Osteocyte (in vitro differentiated cells): ENCODE measurements around the gene PPIP5K1. TPM values are rescaled to one million over a fixed set of nuclear protein-coding genes. Genes with fewer than 3 reads are reported as not detected.
A peak's percentile ranks its signal among the peaks of the same experiment; 100 is the strongest.

Source experiments
- DNase-seq: peaks from one replicate; pipeline ENCODE4 v3.0.0; 2021; ENCODE audit warnings: mixed read lengths; ENCODE audit not compliant: unreplicated experiment; ENCODE audit errors: extremely low spot score
- H3K27ac Mint-ChIP-seq: one replicate; pipeline ENCODE4 v1.8.0; 2021; ENCODE audit warnings: mild to moderate bottlenecking, mixed read lengths; ENCODE audit not compliant: unreplicated experiment
- H3K27me3 Mint-ChIP-seq: one replicate; pipeline ENCODE4 v1.8.0; 2021; ENCODE audit warnings: mixed read lengths; ENCODE audit not compliant: unreplicated experiment
- H3K36me3 Mint-ChIP-seq: one replicate; pipeline ENCODE4 v1.8.0; 2021; ENCODE audit warnings: mixed read lengths; ENCODE audit not compliant: unreplicated experiment
- H3K4me1 Mint-ChIP-seq: one replicate; pipeline ENCODE4 v1.8.0; 2021; ENCODE audit warnings: mixed read lengths; ENCODE audit not compliant: unreplicated experiment
- H3K4me3 Mint-ChIP-seq: one replicate; pipeline ENCODE4 v1.8.0; 2021; ENCODE audit warnings: mild to moderate bottlenecking, moderate library complexity, mixed read lengths; ENCODE audit not compliant: unreplicated experiment
- H3K9me3 Mint-ChIP-seq: one replicate; pipeline ENCODE4 v1.8.0; 2021; ENCODE audit warnings: mixed read lengths; ENCODE audit not compliant: unreplicated experiment
- total RNA-seq: library from RNA; stranded (reverse); gene quantifications from 2 replicates; pipeline ENCODE4 v1.2.1, GENCODE V29; 2021
- TF ChIP-seq, protein P1 (sequence below): fragments of 200-600 bp; sonication (generic); IDR thresholded peaks from 2 replicates; pipeline ENCODE4 v1.5.0; 2021; ENCODE audit warnings: antibody characterized with exemption, mild to moderate bottlenecking, moderate library complexity

PPIP5K1 gene
- total RNA-seq, 1 donor from 2014 or later, result 34.5 TPM

GRCh38 chr15:43526261-43526930 lies 63.6 kb downstream of the PPIP5K1 start:
- Mint-ChIP-seq H3K27ac (no peak overlapping the region), H3K4me3 (no peak overlapping the region), H3K27me3 (no peaks in the 10 kb centered on the region), H3K36me3 (peaks cover 36% of the 10 kb centered on the region), H3K4me1 (peaks cover 4% of the 10 kb centered on the region), H3K9me3 (peaks cover 6% of the 10 kb centered on the region)
- DNase-seq, result no peak
- TF ChIP-seq, protein P1, sequence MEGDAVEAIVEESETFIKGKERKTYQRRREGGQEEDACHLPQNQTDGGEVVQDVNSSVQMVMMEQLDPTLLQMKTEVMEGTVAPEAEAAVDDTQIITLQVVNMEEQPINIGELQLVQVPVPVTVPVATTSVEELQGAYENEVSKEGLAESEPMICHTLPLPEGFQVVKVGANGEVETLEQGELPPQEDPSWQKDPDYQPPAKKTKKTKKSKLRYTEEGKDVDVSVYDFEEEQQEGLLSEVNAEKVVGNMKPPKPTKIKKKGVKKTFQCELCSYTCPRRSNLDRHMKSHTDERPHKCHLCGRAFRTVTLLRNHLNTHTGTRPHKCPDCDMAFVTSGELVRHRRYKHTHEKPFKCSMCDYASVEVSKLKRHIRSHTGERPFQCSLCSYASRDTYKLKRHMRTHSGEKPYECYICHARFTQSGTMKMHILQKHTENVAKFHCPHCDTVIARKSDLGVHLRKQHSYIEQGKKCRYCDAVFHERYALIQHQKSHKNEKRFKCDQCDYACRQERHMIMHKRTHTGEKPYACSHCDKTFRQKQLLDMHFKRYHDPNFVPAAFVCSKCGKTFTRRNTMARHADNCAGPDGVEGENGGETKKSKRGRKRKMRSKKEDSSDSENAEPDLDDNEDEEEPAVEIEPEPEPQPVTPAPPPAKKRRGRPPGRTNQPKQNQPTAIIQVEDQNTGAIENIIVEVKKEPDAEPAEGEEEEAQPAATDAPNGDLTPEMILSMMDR, result no peak

DNA sequence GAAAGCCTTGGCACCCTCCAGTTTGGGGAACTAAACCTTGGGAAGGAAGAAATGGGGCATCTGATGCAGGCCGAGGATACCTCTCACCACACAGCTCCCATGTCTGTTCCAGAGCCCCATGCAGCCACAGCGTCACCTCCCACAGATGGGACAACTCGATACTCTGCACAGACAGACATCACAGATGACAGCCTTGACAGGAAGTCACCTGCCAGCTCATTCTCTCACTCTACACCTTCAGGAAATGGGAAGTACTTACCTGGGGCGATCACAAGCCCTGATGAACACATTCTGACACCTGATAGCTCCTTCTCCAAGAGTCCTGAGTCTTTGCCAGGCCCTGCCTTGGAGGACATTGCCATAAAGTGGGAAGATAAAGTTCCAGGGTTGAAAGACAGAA lies 64.9 kb downstream of the PPIP5K1 start:
- no peak for DNase-seq
- H3K27me3 Mint-ChIP-seq, result no peaks in the 10 kb centered on the region
- no peaks in the 10 kb centered on the region for H3K4me1 Mint-ChIP-seq
- H3K36me3 Mint-ChIP-seq, result peaks cover 45% of the 10 kb centered on the region
- H3K4me3 Mint-ChIP-seq, result no peak overlapping the region
- TF ChIP-seq, protein P1, result no peak
- no peak overlapping the region for H3K27ac Mint-ChIP-seq
- peaks cover 6% of the 10 kb centered on the region for H3K9me3 Mint-ChIP-seq

- Mint-ChIP-seq H3K27me3 (no peaks in the 10 kb centered on the region), H3K27ac (no peak overlapping the region), H3K9me3 (peaks cover 6% of the 10 kb centered on the region), H3K4me3 (no peak overlapping the region), H3K36me3 (peaks cover 48% of the 10 kb centered on the region), H3K4me1 (peaks cover 2% of the 10 kb centered on the region)
- TF ChIP-seq, protein P1, result no peak
- DNase-seq, result no peak
Observed at GRCh38 chr15:43524254-43524845, 65.7 kb downstream of the PPIP5K1 start.

- peaks cover 48% of the 10 kb centered on the region for H3K36me3 Mint-ChIP-seq
- no peak overlapping the region for H3K27ac Mint-ChIP-seq
- H3K4me1 Mint-ChIP-seq, result peaks cover 9% of the 10 kb centered on the region
- peaks cover 6% of the 10 kb centered on the region for H3K9me3 Mint-ChIP-seq
- no peak overlapping the region for H3K4me3 Mint-ChIP-seq
- no peaks in the 10 kb centered on the region for H3K27me3 Mint-ChIP-seq
- DNase-seq, result peak; percentile 51
- TF ChIP-seq, protein P1, result no peak
Observed at GRCh38 chr15:43523646-43524045, 66.4 kb downstream of the PPIP5K1 start.

DNA sequence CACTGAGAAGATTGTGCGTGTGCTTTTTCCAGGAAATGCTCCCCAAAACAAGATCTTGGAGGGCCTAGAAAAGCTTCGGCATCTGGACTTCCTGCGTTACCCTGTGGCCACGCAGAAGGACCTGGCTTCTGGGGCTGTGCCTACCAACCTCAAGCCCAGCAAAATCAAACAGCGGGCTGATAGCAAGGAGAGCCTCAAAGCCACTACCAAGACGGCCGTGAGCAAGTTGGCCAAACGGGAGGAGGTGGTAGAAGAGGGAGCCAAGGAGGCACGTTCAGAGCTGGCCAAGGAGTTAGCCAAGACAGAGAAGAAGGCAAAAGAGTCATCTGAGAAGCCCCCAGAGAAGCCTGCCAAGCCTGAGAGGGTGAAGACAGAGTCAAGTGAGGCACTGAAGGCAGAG lies 67.8 kb downstream of the PPIP5K1 start:
- Mint-ChIP-seq H3K4me1 (peaks cover 21% of the 10 kb centered on the region), H3K27ac (no peak overlapping the region), H3K9me3 (peaks cover 6% of the 10 kb centered on the region), H3K27me3 (no peaks in the 10 kb centered on the region), H3K4me3 (no peak overlapping the region), H3K36me3 (peaks cover 48% of the 10 kb centered on the region)
- DNase-seq, result peak; percentile 25
- TF ChIP-seq, protein P1, result no peak
